ENCODE data around the gene HCRT.

DNA sequence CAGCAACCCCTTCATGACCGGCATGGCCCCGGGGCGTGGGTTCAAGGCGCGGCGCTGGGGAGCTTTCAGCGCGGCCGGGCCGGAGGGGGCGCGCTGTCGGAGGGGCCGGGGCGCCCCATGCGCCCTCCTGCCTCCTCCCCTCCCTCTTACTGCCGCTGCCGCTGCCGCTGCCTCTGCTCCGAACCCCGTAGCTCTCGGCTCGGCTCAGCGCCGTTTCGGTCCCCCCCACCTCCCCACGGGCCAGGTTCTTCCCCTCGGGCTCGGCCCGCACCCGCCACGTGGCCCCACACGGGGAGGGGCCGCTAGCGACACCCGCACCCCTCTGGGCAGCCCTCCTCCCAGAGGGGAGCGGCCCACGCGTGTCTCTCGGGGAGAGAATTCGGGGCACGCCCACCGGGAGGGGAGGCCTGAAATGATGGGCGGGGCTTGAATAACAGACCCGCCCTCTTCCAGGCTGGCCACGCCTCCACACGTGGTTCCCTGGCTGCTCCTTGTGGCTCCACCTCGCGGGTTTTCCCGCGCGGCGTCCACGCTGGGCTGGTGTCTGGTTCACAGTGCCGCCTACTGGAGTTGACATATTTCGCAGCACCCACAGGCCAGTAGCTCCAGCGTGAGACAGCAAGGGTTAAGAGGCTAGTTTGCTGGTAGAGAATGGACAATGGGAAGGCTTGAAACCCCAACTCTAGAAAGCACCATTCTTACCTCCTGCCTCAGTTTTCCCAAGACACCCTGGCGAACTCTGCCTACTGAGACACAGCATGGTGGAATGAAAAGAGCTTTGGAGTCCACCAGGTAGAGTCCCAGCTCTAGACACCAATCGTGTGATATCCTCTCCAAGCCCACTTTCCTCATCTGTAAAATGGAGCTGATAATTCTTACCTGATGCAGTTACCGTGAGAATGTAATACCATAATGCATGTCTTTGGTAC, 4.1 kb downstream of the HCRT start, which contains the start of gene KCNH4:
- TF ChIP-seq, protein P1, sequence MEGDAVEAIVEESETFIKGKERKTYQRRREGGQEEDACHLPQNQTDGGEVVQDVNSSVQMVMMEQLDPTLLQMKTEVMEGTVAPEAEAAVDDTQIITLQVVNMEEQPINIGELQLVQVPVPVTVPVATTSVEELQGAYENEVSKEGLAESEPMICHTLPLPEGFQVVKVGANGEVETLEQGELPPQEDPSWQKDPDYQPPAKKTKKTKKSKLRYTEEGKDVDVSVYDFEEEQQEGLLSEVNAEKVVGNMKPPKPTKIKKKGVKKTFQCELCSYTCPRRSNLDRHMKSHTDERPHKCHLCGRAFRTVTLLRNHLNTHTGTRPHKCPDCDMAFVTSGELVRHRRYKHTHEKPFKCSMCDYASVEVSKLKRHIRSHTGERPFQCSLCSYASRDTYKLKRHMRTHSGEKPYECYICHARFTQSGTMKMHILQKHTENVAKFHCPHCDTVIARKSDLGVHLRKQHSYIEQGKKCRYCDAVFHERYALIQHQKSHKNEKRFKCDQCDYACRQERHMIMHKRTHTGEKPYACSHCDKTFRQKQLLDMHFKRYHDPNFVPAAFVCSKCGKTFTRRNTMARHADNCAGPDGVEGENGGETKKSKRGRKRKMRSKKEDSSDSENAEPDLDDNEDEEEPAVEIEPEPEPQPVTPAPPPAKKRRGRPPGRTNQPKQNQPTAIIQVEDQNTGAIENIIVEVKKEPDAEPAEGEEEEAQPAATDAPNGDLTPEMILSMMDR (IDR thresholded peaks at IDR 0.05), result peak in 3 of 4 experiments; percentile 30 to 58 (median 44)
- no peak for TF ChIP-seq POLR2A (IDR thresholded peaks at IDR 0.05)

Measured in uterus (tissue), 2 donors.